GM13976 (cell line): ENCODE results near the gene OR1Q1.
"Not testable (repeated sequence)": the region's sequence is repeated elsewhere in the genome, so short reads cannot be mapped to it uniquely, and the experiment has no call there.

Experiments used
- DNase-seq: peaks from one replicate; pipeline ENCODE4 v3.0.0; 2012; ENCODE audit warnings: low spot score
- CTCF ChIP-seq: IDR thresholded peaks from 2 replicates; pipeline ENCODE4 v1.5.1; 2012; ENCODE audit warnings: borderline replicate concordance, mild to moderate bottlenecking; ENCODE audit not compliant: insufficient read depth; ENCODE audit errors: extremely low read depth, missing control alignments, control extremely low read depth
- in situ Hi-C: fragments of 300-500 bp; cut with MboI; formaldehyde crosslinking; loops from one replicate; pipeline ENCODE4 v1.12.0; 2022; ENCODE audit warnings: low sequenced_read_pairs, mixed read lengths, inconsistent platforms; ENCODE audit not compliant: unreplicated experiment

OR1Q1 gene

GRCh38 chr9:122614362-122614761 is at the start of gene OR1Q1:
Gene OR1Q1, plus strand, starts transcription at chr9:122614738. Its CDS starts 0 bp downstream, at chr9:122614738.
- TF ChIP-seq CTCF: no peak
- no peak for DNase-seq
- in situ Hi-C loops: no loop called here

- TF ChIP-seq CTCF: no peak
- in situ Hi-C loops: no loop called here
- DNase-seq: no peak
These were observed 46.6 kb upstream of the OR1Q1 start for GRCh38 chr9:122567901-122568300.

GRCh38 chr9:122572456-122572855 is 42.1 kb upstream of the OR1Q1 start:
- in situ Hi-C loops: no loop called here
- DNase-seq: no peak
- no peak for TF ChIP-seq CTCF

GRCh38 chr9:122579874-122580273 is 34.7 kb upstream of the OR1Q1 start:
- in situ Hi-C loops: no loop called here
- no peak for DNase-seq
- no peak for TF ChIP-seq CTCF

- TF ChIP-seq CTCF: no peak
- in situ Hi-C loops: no loop called here
- DNase-seq: no peak
These were observed 34.2 kb upstream of the OR1Q1 start for GRCh38 chr9:122580360-122580759.

GRCh38 chr9:122583284-122583683 is 31.3 kb upstream of the OR1Q1 start, which contains the start of gene OR1L8:
Gene OR1L8, minus strand, starts transcription at chr9:122583384. Its CDS starts 14,907 bp downstream, at chr9:122568477.
- in situ Hi-C loops, DNase-seq: not testable (repeated sequence)

GRCh38 chr9:122605691-122606090 is 8.8 kb upstream of the OR1Q1 start:
- TF ChIP-seq CTCF: no peak
- no peak for DNase-seq
- in situ Hi-C loops: no loop called here
